ENCODE data around the gene KCNC3. TPM values are rescaled to one million over a fixed set of nuclear protein-coding genes. Genes with fewer than 3 reads are reported as not detected.

The KCNC3 gene
- total and polyA plus RNA-seq, 12 donors: 0.88 to 4.0 (median 2.3) TPM

DNA sequence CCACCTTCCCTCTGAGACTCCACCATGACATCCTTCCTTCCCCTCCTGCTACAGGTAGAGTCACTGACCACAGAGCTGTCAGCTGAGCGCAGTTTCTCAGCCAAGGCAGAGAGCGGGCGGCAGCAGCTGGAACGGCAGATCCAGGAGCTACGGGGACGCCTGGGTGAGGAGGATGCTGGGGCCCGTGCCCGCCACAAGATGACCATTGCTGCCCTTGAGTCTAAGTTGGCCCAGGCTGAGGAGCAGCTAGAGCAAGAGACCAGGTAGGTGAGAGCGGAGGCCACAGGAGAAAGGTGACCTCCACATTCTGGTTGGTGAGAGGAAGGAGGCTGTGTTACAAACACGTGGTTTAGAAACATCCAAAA, 27.6 kb downstream of the KCNC3 start:
- H3K4me1 ChIP-seq: peaks cover 0 to 4% (median 0%) of the 10 kb centered on the region in 9 donors
- peaks cover 0 to 29% (median 0%) of the 10 kb centered on the region in 9 donors for H3K36me3 ChIP-seq
- no peak overlapping the region for H3K27ac ChIP-seq
- DNase-seq (no peak), ATAC-seq (no peak)
- intact Hi-C loops (cut with DNase I): no loop called here
- TF ChIP-seq, protein P1, sequence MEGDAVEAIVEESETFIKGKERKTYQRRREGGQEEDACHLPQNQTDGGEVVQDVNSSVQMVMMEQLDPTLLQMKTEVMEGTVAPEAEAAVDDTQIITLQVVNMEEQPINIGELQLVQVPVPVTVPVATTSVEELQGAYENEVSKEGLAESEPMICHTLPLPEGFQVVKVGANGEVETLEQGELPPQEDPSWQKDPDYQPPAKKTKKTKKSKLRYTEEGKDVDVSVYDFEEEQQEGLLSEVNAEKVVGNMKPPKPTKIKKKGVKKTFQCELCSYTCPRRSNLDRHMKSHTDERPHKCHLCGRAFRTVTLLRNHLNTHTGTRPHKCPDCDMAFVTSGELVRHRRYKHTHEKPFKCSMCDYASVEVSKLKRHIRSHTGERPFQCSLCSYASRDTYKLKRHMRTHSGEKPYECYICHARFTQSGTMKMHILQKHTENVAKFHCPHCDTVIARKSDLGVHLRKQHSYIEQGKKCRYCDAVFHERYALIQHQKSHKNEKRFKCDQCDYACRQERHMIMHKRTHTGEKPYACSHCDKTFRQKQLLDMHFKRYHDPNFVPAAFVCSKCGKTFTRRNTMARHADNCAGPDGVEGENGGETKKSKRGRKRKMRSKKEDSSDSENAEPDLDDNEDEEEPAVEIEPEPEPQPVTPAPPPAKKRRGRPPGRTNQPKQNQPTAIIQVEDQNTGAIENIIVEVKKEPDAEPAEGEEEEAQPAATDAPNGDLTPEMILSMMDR (IDR thresholded peaks at IDR 0.05): no peak
- H3K4me3 ChIP-seq: no peak overlapping the region
- no peaks in the 10 kb centered on the region for H3K27me3 ChIP-seq
- peaks cover 0 to 9% (median 0%) of the 10 kb centered on the region in 11 donors for H3K9me3 ChIP-seq
- 85 to 88% methylated on average over 10 of the region's 10 CpGs for WGBS, 2 donors

DNA sequence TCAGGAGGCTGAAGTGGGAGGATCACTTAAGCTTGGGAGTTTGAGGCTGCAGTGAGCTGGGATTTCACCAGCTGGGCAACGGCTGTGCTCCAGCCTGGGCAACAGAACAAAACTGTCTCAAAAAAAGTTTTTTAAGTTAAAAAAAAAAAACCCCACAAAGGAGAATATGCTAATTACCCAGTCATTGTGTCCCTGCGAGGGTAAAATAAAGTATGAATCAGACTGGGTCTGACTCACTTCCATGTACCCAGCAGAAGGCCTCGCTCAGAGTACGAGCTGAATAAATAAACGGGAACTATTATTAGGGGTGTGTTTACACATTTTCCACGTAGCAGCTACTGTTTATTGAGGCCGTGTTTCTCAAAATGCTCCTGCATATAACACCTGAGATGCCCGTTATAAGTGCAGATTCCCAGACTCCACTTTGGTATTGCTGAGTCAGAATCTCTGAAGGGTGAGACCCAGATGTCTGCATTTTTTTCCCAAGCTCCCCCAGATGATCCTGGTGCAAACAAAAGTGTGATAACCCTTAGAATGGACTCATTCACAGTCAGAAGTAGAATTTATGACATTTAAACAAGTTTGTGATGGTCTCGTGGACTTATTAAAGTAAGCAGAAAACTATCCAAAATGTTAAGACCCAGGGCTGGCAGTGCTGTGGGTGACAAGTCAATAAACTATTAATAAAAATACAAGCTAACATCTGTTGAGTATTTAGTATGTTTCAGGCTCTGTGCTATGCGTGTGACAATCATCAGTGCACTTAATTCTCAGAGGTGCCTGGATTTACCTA, 28.2 kb downstream of the KCNC3 start:
- Histone ChIP-seq H3K27me3 (no peaks in the 10 kb centered on the region), H3K27ac (no peak overlapping the region), H3K4me1 (peaks cover 0 to 4% (median 0%) of the 10 kb centered on the region in 9 donors), H3K4me3 (no peak overlapping the region), H3K36me3 (peaks cover 0 to 28% (median 0%) of the 10 kb centered on the region in 9 donors), H3K9me3 (peaks cover 0 to 9% (median 0%) of the 10 kb centered on the region in 11 donors)
- DNase-seq (no peak), ATAC-seq (no peak)
- WGBS, 2 donors: 68 to 71% methylated on average over 10 of the region's 10 CpGs
- intact Hi-C loops (cut with DNase I): no loop called here
- TF ChIP-seq, protein P1 (IDR thresholded peaks at IDR 0.05): no peak

DNA sequence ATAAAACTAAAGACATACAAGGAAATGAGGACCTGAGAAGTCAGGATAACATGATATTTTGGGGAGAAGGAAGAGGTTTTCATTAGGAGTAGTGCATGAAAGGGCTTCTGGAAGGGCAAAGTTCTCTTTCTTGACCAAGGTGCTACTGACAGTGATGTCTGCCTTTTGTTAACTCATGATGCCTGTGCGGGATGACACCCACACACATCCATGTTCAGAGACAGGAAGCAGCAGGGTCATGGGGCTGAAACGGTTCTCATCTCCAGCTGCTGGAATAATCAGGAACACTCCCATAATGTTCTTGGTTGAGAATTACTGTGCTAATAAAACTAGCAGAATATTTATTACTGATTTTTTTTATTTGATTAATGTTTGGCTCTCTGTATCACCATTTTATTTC, 29.1 kb downstream of the KCNC3 start:
- DNase-seq (no peak), ATAC-seq (no peak)
- H3K4me1 ChIP-seq: peaks cover 0 to 4% (median 0%) of the 10 kb centered on the region in 9 donors
- TF ChIP-seq, protein P1 (IDR thresholded peaks at IDR 0.05): no peak
- intact Hi-C loops (cut with DNase I): no loop called here
- H3K36me3 ChIP-seq: peaks cover 0 to 28% (median 0%) of the 10 kb centered on the region in 9 donors
- H3K27ac ChIP-seq: no peak overlapping the region
- H3K9me3 ChIP-seq: peaks cover 0 to 9% (median 0%) of the 10 kb centered on the region in 11 donors
- H3K4me3 ChIP-seq: no peak overlapping the region
- WGBS, 2 donors: 36 to 58% methylated on average over 2 of the region's 2 CpGs
- H3K27me3 ChIP-seq: no peaks in the 10 kb centered on the region

DNA sequence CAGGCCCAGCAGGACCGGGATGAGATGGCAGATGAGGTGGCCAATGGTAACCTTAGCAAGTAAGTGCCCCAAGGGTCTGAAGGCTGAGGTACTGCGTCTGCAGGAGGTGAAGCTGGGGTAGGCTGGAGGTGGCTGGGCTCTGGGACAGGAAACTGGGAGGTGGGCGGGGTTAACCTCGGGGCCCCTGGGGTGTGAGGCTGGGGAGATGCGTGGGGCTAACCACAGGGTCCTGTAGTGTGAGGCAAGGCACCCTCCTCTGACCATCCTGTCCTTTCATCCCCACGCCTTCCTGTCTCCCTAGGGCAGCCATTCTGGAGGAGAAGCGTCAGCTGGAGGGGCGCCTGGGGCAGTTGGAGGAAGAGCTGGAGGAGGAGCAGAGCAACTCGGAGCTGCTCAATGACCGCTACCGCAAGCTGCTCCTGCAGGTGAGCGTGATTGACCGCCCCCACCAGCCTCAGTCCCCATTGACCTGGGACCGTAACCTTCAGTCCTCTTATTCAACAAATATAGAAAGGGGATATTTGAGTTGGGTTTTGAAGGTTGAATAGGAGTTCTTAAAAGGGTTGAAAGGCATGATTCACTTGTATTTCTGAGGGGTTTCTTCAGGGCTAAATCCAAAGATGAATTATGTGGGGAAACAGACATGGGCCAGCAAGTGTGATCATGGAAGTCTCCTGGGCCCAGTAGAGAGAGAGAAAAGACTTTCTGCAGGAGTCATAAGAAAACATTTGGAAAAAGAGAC, 35.7 kb downstream of the KCNC3 start:
- Histone ChIP-seq H3K4me1 (no peaks in the 10 kb centered on the region), H3K27ac (no peak overlapping the region), H3K27me3 (peaks cover 0 to 4% (median 0%) of the 10 kb centered on the region in 7 donors), H3K4me3 (no peak overlapping the region), H3K36me3 (peaks cover 0 to 45% (median 0%) of the 10 kb centered on the region in 9 donors), H3K9me3 (peaks cover 0 to 10% (median 0%) of the 10 kb centered on the region in 11 donors)
- ATAC-seq: no peak
- intact Hi-C loops (cut with DNase I): no loop called here
- TF ChIP-seq, protein P1 (IDR thresholded peaks at IDR 0.05): no peak
- no peak for DNase-seq
- WGBS, 2 donors: 80 to 83% methylated on average over 14 of the region's 14 CpGs

All from heart right ventricle (tissue), 16 donors.